GM12875 (cell line): ENCODE results near the gene MRPL49.

ENCODE experiments used
- H3K4me3 ChIP-seq: one replicate; pipeline ENCODE4 v1.5.1; 2011; ENCODE audit warnings: low read depth, low read length, control low read depth
- TF ChIP-seq, protein P1 (sequence below): IDR thresholded peaks from 2 replicates; pipeline ENCODE4 v1.5.1; 2011; ENCODE audit warnings: low read depth, mild to moderate bottlenecking, control low read depth, inconsistent platforms, low read length, moderate library complexity, borderline replicate concordance; ENCODE audit not compliant: insufficient read depth

Gene MRPL49

DNA sequence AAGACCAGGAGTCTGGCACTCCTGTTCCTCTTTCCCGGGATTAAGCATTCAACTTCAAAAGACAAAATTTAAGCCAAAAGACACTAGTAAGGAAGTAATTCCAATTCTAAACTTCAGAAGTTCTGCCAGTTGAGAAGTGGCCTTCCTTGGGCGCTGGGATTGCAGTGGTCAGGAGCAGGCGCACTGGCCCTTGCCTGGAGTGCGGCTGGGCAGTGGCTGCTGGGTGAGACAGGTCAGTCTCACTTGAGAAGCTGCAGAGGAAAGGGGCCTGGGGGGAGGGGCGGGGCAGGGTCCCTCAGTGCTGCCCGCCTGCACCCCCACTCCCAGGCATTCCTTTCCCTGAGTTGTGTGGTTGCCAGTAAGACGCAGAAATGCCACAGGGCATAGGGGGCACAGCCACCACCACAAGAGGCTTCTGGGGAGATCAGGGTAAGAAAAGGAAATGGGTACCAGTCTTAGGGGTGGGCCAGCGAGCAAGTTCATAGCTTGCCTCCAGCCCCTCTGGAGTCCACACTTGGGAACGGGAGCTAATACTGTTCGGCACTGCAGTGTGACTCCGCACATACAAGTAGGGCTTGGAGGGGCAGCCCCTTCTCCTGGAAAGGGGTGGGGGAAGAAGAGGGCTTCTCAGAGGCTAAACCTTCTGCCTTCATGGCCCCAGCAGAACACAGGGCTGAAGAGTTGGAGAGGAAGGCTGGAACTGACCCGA lies 5.5 kb downstream of the MRPL49 start:
- no peak overlapping the region for H3K4me3 ChIP-seq
- TF ChIP-seq, protein P1, sequence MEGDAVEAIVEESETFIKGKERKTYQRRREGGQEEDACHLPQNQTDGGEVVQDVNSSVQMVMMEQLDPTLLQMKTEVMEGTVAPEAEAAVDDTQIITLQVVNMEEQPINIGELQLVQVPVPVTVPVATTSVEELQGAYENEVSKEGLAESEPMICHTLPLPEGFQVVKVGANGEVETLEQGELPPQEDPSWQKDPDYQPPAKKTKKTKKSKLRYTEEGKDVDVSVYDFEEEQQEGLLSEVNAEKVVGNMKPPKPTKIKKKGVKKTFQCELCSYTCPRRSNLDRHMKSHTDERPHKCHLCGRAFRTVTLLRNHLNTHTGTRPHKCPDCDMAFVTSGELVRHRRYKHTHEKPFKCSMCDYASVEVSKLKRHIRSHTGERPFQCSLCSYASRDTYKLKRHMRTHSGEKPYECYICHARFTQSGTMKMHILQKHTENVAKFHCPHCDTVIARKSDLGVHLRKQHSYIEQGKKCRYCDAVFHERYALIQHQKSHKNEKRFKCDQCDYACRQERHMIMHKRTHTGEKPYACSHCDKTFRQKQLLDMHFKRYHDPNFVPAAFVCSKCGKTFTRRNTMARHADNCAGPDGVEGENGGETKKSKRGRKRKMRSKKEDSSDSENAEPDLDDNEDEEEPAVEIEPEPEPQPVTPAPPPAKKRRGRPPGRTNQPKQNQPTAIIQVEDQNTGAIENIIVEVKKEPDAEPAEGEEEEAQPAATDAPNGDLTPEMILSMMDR: no peak

DNA sequence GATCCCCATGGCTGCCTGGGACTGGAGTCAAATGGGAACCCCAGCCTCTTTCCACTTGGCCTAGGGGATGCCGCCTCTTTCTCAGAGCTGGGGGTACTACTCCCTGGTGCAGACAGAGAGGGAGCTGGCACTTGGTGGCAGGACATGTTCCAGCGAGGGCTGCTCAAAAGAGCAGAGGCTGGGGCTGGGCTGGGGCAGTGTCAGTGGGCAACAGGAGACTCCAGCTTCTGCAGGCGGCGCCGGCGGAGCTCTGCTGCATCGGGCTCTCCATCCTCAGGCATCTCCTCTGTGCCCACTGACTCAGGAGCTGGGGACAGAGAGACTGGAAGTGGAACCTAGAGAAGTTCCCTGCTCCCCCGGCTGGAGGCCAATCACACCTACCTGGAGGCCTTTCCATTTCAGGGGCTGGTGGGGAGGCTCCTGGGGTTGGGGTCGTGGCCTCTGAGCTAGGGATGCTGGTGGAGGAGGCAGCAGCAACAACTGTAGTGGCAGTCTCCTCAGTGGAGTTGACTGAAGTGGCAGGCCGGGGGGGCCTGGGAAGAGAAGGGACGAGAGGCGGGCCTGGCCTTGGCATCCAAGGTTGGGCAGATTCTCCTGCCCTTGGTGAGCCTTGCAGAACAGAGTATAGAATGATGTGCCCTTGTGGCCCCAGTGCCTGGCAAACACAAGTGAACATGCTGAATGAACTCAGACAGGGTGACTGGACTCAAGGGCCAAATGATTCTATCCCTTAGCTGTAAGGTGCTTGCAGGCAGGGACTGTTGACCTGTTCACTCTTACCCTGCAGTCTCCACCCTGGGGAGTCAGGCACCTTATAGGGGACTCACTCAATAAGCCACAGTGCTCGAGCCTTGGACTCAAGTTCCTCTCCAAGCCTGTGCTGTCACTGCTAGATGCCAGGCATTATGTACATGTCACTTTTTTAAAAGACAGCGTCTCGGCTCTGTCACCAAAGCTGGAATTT lies 6.3 kb downstream of the MRPL49 start:
- H3K4me3 ChIP-seq: no peak overlapping the region

DNA sequence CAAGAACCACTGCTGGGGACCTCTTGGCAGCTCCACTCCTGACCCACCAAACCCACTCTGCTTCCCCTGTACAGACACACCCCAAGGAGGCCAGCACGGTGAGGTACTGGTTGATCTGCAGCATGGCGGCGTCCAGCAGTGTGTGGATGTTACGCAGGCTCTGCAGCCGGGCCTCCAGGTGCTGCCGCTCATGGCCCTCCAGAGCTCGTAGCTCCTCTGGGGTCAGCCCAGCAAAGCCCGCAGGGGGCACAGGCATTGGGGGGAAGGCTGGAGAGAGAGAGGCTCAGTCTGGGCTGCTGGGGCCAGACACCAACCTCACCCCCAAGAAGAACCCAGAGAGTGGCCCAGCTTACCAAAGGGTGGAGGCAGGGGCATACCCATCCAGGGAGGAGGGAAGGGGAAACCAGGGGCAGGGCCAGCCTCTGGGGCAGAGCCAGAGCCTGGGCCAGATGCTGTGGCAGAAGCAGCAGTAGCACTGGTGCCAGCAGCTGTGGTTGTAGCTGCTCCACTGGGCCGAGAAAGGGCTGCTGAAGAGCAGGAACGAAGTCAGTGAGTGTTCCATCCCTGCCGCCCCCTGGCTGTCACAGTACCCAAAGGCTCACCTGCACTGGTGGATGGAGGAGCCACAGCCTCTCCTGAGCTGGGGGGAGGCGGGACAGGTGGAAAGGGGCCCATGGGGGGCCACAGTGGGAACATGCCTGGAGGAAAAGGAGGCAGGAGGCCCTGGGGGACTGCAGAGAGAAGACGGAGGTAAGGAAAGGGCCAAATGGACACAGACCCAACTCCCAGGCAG lies 7.7 kb downstream of the MRPL49 start:
- TF ChIP-seq, protein P1: no peak
- H3K4me3 ChIP-seq: no peak overlapping the region

More for the DNA sequence above, 6.3 kb downstream of the MRPL49 start:
- TF ChIP-seq, protein P1: no peak

DNA sequence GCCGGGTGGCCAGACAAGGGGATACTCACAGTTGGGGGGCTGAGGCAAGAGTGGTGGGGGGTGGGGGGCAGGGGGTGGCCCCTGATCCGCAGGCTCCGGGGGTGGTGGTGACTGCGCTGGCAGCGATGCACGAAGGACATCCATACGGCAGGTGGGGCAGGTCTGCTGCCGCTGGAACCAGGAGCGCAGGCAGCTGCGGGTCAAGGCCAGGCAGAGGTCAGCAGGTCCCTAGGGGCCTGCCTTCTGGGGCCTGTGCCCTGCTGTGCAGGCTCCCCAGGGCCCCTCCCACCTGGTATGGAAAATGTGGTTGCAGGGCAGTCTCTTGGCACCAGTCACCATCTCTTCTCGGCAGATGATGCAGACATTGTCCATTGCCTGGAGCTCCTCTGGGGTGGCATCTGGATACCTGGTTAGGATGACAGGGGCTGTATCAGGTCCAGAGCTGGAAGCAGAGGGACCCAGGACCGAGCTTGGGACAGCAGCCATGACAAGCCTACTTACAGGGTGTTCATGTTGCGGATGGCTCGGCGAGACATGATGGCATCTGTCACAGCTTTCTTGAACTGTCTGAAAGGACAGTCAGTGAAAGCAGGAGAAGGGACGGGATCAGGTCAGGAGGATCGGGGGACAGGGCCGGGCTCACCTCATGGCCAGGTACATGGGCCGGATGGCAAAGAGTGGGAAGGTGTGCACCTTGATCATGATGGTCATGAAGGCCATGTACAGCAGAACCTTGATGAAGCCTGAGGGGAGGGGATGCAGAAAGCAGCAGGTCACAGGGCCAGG lies 8.7 kb downstream of the MRPL49 start:
- TF ChIP-seq, protein P1: no peak
- no peak overlapping the region for H3K4me3 ChIP-seq

DNA sequence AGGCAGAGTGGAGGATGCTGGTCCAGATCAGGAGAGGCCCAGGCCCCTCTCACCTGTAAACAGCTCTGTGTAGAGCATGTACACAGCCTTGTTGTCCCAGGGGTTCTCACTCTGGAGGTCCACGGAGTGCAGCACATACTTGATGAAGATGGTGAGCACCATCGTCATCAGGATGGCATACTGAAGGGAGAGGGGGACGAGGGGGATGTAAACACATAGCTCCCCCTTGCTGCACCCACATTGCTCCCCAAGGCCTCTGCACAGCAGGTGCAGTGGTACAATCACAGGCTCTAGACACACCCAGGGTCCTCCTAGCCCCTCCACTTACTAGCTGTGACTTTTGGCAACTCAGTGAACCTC lies 9.3 kb downstream of the MRPL49 start:
- H3K4me3 ChIP-seq: no peak overlapping the region

DNA sequence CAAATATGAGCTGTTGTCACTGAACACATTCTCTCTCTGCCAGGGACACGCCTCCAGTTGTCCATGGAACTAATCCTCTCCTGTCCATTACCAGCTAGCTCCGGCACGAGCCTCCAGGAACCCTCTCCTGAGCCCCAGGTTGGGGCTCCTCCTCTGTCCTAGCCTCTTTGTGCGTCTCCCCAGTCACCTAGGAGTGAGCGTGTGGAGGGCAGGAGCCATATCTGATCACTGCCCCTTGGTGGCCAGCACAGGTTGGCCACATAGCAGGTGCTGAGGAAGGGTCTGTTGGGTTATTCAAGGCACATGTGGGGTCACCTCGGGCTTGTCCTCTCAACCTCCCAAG lies 9.7 kb downstream of the MRPL49 start:
- TF ChIP-seq, protein P1: no peak
- H3K4me3 ChIP-seq: peak overlapping the region; percentile 99

More for the DNA sequence above, 9.3 kb downstream of the MRPL49 start:
- TF ChIP-seq, protein P1: no peak
